ENCODE measurements around the gene IL1R2. TPM values are rescaled to one million over a fixed set of nuclear protein-coding genes. Genes with fewer than 3 reads are reported as not detected.

Gene IL1R2
- polyA plus RNA-seq (2012; ENCODE audit: missing spikeins): 1.1 TPM

- FAIRE-seq: no peak
- TF ChIP-seq TAF1 (IDR thresholded peaks at IDR 0.05; ENCODE audit: borderline replicate concordance, low read depth, low read length) (no peak), POLR2AphosphoS5 (IDR thresholded peaks at IDR 0.05; ENCODE audit: low read depth, low read length) (no peak), POLR2A (IDR thresholded peaks at IDR 0.05; ENCODE audit: low read depth, low read length) (no peak)
- no peak for DNase-seq (ENCODE audit: insufficient read length)
Measured at GRCh38 chr2:101991721-101992145, at the start of gene IL1R2. Gene IL1R2 (plus strand): TSS chr2:101991960. CDS start chr2:102008576, 16,616 bp downstream.

- TF ChIP-seq TAF1 (IDR thresholded peaks at IDR 0.05; ENCODE audit: borderline replicate concordance, low read depth, low read length): no peak
- TF ChIP-seq POLR2A (IDR thresholded peaks at IDR 0.05; ENCODE audit: low read depth, low read length): no peak
- no peak for TF ChIP-seq POLR2AphosphoS5 (IDR thresholded peaks at IDR 0.05; ENCODE audit: low read depth, low read length)
- FAIRE-seq (no peak), DNase-seq (ENCODE audit: insufficient read length) (no peak)
Measured at GRCh38 chr2:101942851-101943250, 48.9 kb upstream of the IL1R2 start.

- FAIRE-seq (no peak), DNase-seq (ENCODE audit: insufficient read length) (no peak)
- no peak for TF ChIP-seq POLR2AphosphoS5 (IDR thresholded peaks at IDR 0.05; ENCODE audit: low read depth, low read length)
- TF ChIP-seq TAF1 (IDR thresholded peaks at IDR 0.05; ENCODE audit: borderline replicate concordance, low read depth, low read length): no peak
Measured at GRCh38 chr2:101946372-101947039, 45.3 kb upstream of the IL1R2 start.

- FAIRE-seq (no peak), DNase-seq (ENCODE audit: insufficient read length) (no peak)
- TF ChIP-seq TAF1 (IDR thresholded peaks at IDR 0.05; ENCODE audit: borderline replicate concordance, low read depth, low read length) (no peak), POLR2A (IDR thresholded peaks at IDR 0.05; ENCODE audit: low read depth, low read length) (no peak), POLR2AphosphoS5 (IDR thresholded peaks at IDR 0.05; ENCODE audit: low read depth, low read length) (no peak)
Measured at GRCh38 chr2:101947374-101947773, 44.4 kb upstream of the IL1R2 start.

GRCh38 chr2:101948625-101949155, 43.1 kb upstream of the IL1R2 start:
- DNase-seq (ENCODE audit: insufficient read length): no peak
- FAIRE-seq: no peak
- TF ChIP-seq TAF1 (IDR thresholded peaks at IDR 0.05; ENCODE audit: borderline replicate concordance, low read depth, low read length): no peak
- no peak for TF ChIP-seq POLR2AphosphoS5 (IDR thresholded peaks at IDR 0.05; ENCODE audit: low read depth, low read length)
- no peak for TF ChIP-seq POLR2A (IDR thresholded peaks at IDR 0.05; ENCODE audit: low read depth, low read length)

GRCh38 chr2:101949304-101949703, 42.5 kb upstream of the IL1R2 start:
- DNase-seq (ENCODE audit: insufficient read length): no peak
- no peak for FAIRE-seq
- TF ChIP-seq TAF1 (IDR thresholded peaks at IDR 0.05; ENCODE audit: borderline replicate concordance, low read depth, low read length) (no peak), POLR2AphosphoS5 (IDR thresholded peaks at IDR 0.05; ENCODE audit: low read depth, low read length) (no peak), POLR2A (IDR thresholded peaks at IDR 0.05; ENCODE audit: low read depth, low read length) (no peak)

GRCh38 chr2:101951296-101951695, 40.5 kb upstream of the IL1R2 start:
- no peak for TF ChIP-seq POLR2A (IDR thresholded peaks at IDR 0.05; ENCODE audit: low read depth, low read length)
- no peak for TF ChIP-seq POLR2AphosphoS5 (IDR thresholded peaks at IDR 0.05; ENCODE audit: low read depth, low read length)
- no peak for TF ChIP-seq TAF1 (IDR thresholded peaks at IDR 0.05; ENCODE audit: borderline replicate concordance, low read depth, low read length)
- no peak for FAIRE-seq
- DNase-seq (ENCODE audit: insufficient read length): no peak

- TF ChIP-seq POLR2A (IDR thresholded peaks at IDR 0.05; ENCODE audit: low read depth, low read length) (no peak), TAF1 (IDR thresholded peaks at IDR 0.05; ENCODE audit: borderline replicate concordance, low read depth, low read length) (no peak), POLR2AphosphoS5 (IDR thresholded peaks at IDR 0.05; ENCODE audit: low read depth, low read length) (no peak)
- no peak for FAIRE-seq
- no peak for DNase-seq (ENCODE audit: insufficient read length)
Measured at GRCh38 chr2:101952551-101952950, 39.2 kb upstream of the IL1R2 start.

GRCh38 chr2:101956465-101957438, 35.0 kb upstream of the IL1R2 start:
- DNase-seq (ENCODE audit: insufficient read length) (no peak), FAIRE-seq (no peak)
- TF ChIP-seq TAF1 (IDR thresholded peaks at IDR 0.05; ENCODE audit: borderline replicate concordance, low read depth, low read length): no peak

- FAIRE-seq: no peak
Measured at GRCh38 chr2:101958061-101958460, 33.7 kb upstream of the IL1R2 start.

GRCh38 chr2:101960819-101961337, 30.9 kb upstream of the IL1R2 start:
- no peak for FAIRE-seq
- no peak for DNase-seq (ENCODE audit: insufficient read length)

More at GRCh38 chr2:101958061-101958460, 33.7 kb upstream of the IL1R2 start:
- DNase-seq (ENCODE audit: insufficient read length): no peak
- TF ChIP-seq TAF1 (IDR thresholded peaks at IDR 0.05; ENCODE audit: borderline replicate concordance, low read depth, low read length) (no peak), POLR2AphosphoS5 (IDR thresholded peaks at IDR 0.05; ENCODE audit: low read depth, low read length) (no peak), POLR2A (IDR thresholded peaks at IDR 0.05; ENCODE audit: low read depth, low read length) (no peak)

More at GRCh38 chr2:101960819-101961337, 30.9 kb upstream of the IL1R2 start:
- no peak for TF ChIP-seq POLR2AphosphoS5 (IDR thresholded peaks at IDR 0.05; ENCODE audit: low read depth, low read length)

Measured in GM12892 (cell line).